A549 (cell line): ENCODE measurements around the gene UCP3. TPM values are rescaled to one million over a fixed set of nuclear protein-coding genes. Genes with fewer than 3 reads are reported as not detected.
A peak's percentile ranks its signal among the peaks of the same experiment; 100 is the strongest.

Source experiments
- ATAC-seq, 2 experiments: fragments of 200-7000 bp in 1 of 2; fragments of >200 bp in 1 of 2; cut with Nextera tagmentation in 1 of 2; cut with Tn5 transposase in 1 of 2; 3 replicates each; pipeline versions ENCODE4 v1.8.0 to v1.9.1; 2018 to 2020; ENCODE audit warnings: mild to moderate bottlenecking in 1 of 2, moderate library complexity in 1 of 2
- CTCF ChIA-PET: fragments of 300-600 bp; sonication (Branson Sonifier 250); formaldehyde crosslinking; extraction: SDS; loops from one replicate; lab custom pipeline; 2021; ENCODE audit warnings: antibody characterized with exemption, inconsistent platforms; lab: Yijun Ruan, JAX
- POLR2A ChIA-PET: fragments of 350-600 bp; formaldehyde crosslinking; extraction: SDS; loops from one replicate; lab custom pipeline; 2021; ENCODE audit warnings: antibody characterized with exemption, inconsistent platforms; lab: Yijun Ruan, JAX
- DNase-seq, 2 experiments: peaks; one replicate each; pipeline versions ENCODE4 v3.0.0 to v3.0.0-alpha.2; 2011 to 2016; ENCODE audit warnings: low read depth in 1 of 2, low spot score in 1 of 2
- FAIRE-seq: peaks from 2 replicates; lab custom pipeline; 2011; peaks lifted over from hg19 to GRCh38; lab: Jason Lieb, UNC
- H3K27ac ChIP-seq, 2 experiments: fragments of >200 bp; sonication (Bioruptor Twin); formaldehyde crosslinking; 3 replicates each; pipeline ENCODE4 v1.5.1; 2016 to 2017
- H3K4me1 ChIP-seq: fragments of >200 bp; sonication (Bioruptor Twin); formaldehyde crosslinking; 3 replicates; pipeline ENCODE4 v1.6.1; 2016
- H3K4me2 ChIP-seq: fragments of >200 bp; sonication (Bioruptor Twin); formaldehyde crosslinking; 3 replicates; pipeline ENCODE4 v1.6.1; 2016
- H3K4me3 ChIP-seq: fragments of >200 bp; sonication (Bioruptor Twin); formaldehyde crosslinking; 3 replicates; pipeline ENCODE4 v1.5.1; 2016
- H3K9me3 ChIP-seq: fragments of >200 bp; sonication (Bioruptor Twin); formaldehyde crosslinking; 3 replicates; pipeline ENCODE4 v1.6.1; 2016
- BHLHE40 ChIP-seq: IDR thresholded peaks from 2 replicates; pipeline ENCODE4 v1.6.1; 2012; ENCODE audit warnings: low read depth, low read length, inconsistent platforms
- CEBPB ChIP-seq, 2 experiments: fragments of >200 bp in 1 of 2; sonication (Bioruptor Twin) in 1 of 2; formaldehyde crosslinking in 1 of 2; IDR thresholded peaks; 2 replicates each; pipeline ENCODE4 v1.6.1; 2012 to 2016
- CTCF ChIP-seq: fragments of >200 bp; sonication (Bioruptor Twin); formaldehyde crosslinking; IDR thresholded peaks from 3 replicates; pipeline ENCODE4 v1.5.1; 2016
- EHF ChIP-seq: fragments of 250-450 bp; sonication (Bioruptor Pico); IDR thresholded peaks from 2 replicates; pipeline ENCODE4 v1.5.0; 2020; ENCODE audit warnings: mild to moderate bottlenecking
- EP300 ChIP-seq, 2 experiments: fragments of >200 bp; sonication (Bioruptor Twin); formaldehyde crosslinking; IDR thresholded peaks; 2 replicates in 1 of 2; 3 replicates in 1 of 2; pipeline ENCODE4 v1.6.1; 2016 to 2017
- FOSL2 ChIP-seq, 2 experiments: fragments of 450-650 bp in 1 of 2; fragments of >200 bp in 1 of 2; sonication (Bioruptor Twin) in 1 of 2; formaldehyde crosslinking; IDR thresholded peaks; 2 replicates each; pipeline versions ENCODE4 v1.5.0 to v1.6.1; 2016 to 2020; ENCODE audit warnings: mild to moderate bottlenecking in 1 of 2, moderate library complexity in 1 of 2
- FOXS1 ChIP-seq: fragments of 250-450 bp; sonication (Bioruptor Pico); IDR thresholded peaks from 2 replicates; pipeline ENCODE4 v1.5.0; 2020; ENCODE audit warnings: mild to moderate bottlenecking, moderate library complexity
- GATA3 ChIP-seq: IDR thresholded peaks from 2 replicates; pipeline ENCODE4 v1.6.1; 2012; ENCODE audit warnings: borderline replicate concordance
- HOXA7 ChIP-seq: fragments of 250-450 bp; sonication (Bioruptor Pico); IDR thresholded peaks from 2 replicates; pipeline ENCODE4 v1.5.0; 2020; ENCODE audit warnings: mild to moderate bottlenecking, moderate library complexity
- JUNB ChIP-seq: fragments of >200 bp; sonication (Bioruptor Twin); formaldehyde crosslinking; IDR thresholded peaks from 2 replicates; pipeline ENCODE4 v1.6.1; 2016
- MAFK ChIP-seq: fragments of 450-650 bp; IDR thresholded peaks from 2 replicates; pipeline ENCODE4 v1.6.1; 2014; ENCODE audit not compliant: partially characterized antibody
- MAZ ChIP-seq: fragments of 150-350 bp; IDR thresholded peaks from 2 replicates; pipeline ENCODE4 v1.6.1; 2014; ENCODE audit warnings: antibody characterized with exemption, low read depth, low read length, borderline replicate concordance
- NFE2L2 ChIP-seq: fragments of 150-350 bp; conservative IDR thresholded peaks from 2 replicates; pipeline ENCODE4 v1.6.1; 2014; ENCODE audit warnings: low read length
- PHF8 ChIP-seq: fragments of 200-600 bp; sonication (generic); IDR thresholded peaks from 2 replicates; pipeline ENCODE4 v1.6.1; 2016; ENCODE audit warnings: low read depth, mild to moderate bottlenecking, antibody characterized with exemption, moderate library complexity, borderline replicate concordance
- POLR2AphosphoS2 ChIP-seq: conservative IDR thresholded peaks from 2 replicates; pipeline ENCODE4 v1.6.1; 2012; ENCODE audit warnings: low read length, improper control_type of control experiment, inconsistent platforms
- RCOR1 ChIP-seq: fragments of 150-350 bp; IDR thresholded peaks from 2 replicates; pipeline ENCODE4 v1.6.1; 2014; ENCODE audit warnings: antibody characterized with exemption, low read length, low read depth
- REST ChIP-seq: fragments of 200-600 bp; sonication (generic); IDR thresholded peaks from 2 replicates; pipeline ENCODE4 v1.6.1; 2016; ENCODE audit warnings: antibody characterized with exemption, mild to moderate bottlenecking, moderate library complexity
- RNF2 ChIP-seq: fragments of 200-600 bp; sonication (generic); IDR thresholded peaks from 2 replicates; pipeline ENCODE4 v1.6.1; 2016; ENCODE audit warnings: low read depth, mild to moderate bottlenecking, antibody characterized with exemption, moderate library complexity, borderline replicate concordance
- SREBF2 ChIP-seq: fragments of 450-650 bp; IDR thresholded peaks from 2 replicates; pipeline ENCODE4 v1.6.1; 2014; ENCODE audit warnings: mild to moderate bottlenecking, moderate library complexity
- TP53 ChIP-seq: fragments of 250-450 bp; sonication (Bioruptor Pico); IDR thresholded peaks from 2 replicates; pipeline ENCODE4 v1.5.0; 2021; ENCODE audit warnings: mild to moderate bottlenecking, moderate library complexity
- USF2 ChIP-seq: fragments of 450-650 bp; IDR thresholded peaks from 2 replicates; pipeline ENCODE4 v1.6.1; 2014; ENCODE audit warnings: antibody characterized with exemption
- ZC3H11A ChIP-seq: fragments of 450-650 bp; IDR thresholded peaks from 2 replicates; pipeline ENCODE4 v1.6.1; 2014; ENCODE audit warnings: antibody characterized with exemption, mild to moderate bottlenecking
- ZFP36 ChIP-seq: fragments of 450-650 bp; IDR thresholded peaks from 2 replicates; pipeline ENCODE4 v1.6.1; 2014; ENCODE audit warnings: borderline replicate concordance; ENCODE audit not compliant: partially characterized antibody
- ZNF302 ChIP-seq: fragments of 250-450 bp; sonication (Bioruptor Pico); IDR thresholded peaks from 2 replicates; pipeline ENCODE4 v1.9.0; 2021; ENCODE audit warnings: inconsistent platforms, mild to moderate bottlenecking, moderate library complexity
- ZSCAN20 ChIP-seq: fragments of 250-450 bp; sonication (Bioruptor Pico); IDR thresholded peaks from 2 replicates; pipeline ENCODE4 v1.8.0; 2022; ENCODE audit warnings: mild to moderate bottlenecking, moderate library complexity
- WGBS: methylation state at CpG from one replicate; pipeline ENCODE4 v1.1.6; 2017; ENCODE audit errors: missing lambda C conversion rate; 5-methylcytosine and 5-hydroxymethylcytosine counted together
- polyA plus RNA-seq, 4 experiments: library from polyadenylated mRNA; depleted of rRNA in 3 of 4; stranded (reverse); fragments of >200 nt; fragmentation: RNase III in 1 of 4; extraction: RNeasy Plus Mini Kit Qiagen cat#74134 plus additional on column Dnase treatment in 1 of 4; gene quantifications; 2 replicates in 3 of 4; 3 replicates in 1 of 4; pipeline ENCODE4 v1.2.3, GENCODE V29; 2011 to 2017
- TF ChIP-seq, protein P1 (sequence below): fragments of >200 bp; sonication (Bioruptor Twin); formaldehyde crosslinking; IDR thresholded peaks from 2 replicates; pipeline ENCODE4 v1.6.1; 2016
- TF ChIP-seq, protein P2 (sequence below): fragments of 250-450 bp; sonication (Bioruptor Pico); IDR thresholded peaks from 2 replicates; pipeline ENCODE4 v1.5.0; 2020; ENCODE audit warnings: low read depth, mild to moderate bottlenecking, moderate library complexity

UCP3 gene
- polyA plus RNA-seq, 2 of the 4 experiments (the other 2 are of a cell fraction), result 1.3 to 1.5 TPM

DNA sequence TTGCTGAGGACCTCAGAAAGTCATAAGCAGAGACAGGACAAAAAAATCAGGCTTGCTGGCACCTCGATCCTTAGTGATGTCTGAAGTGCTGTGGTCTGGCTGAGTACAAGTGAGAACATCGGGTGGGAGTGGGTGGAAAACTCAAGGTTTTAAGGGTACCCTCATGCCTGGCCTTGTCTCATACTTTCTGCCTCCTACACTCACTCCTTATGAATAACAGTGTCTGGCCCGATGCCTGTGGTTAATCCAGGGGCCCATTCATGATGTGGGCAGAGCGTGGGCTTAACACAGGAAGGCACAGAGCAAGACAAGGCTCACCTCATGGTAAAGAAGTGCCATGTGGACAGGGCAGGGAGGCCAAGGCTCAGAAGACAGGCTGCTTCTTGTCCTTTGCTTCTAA, 11.0 kb upstream of the UCP3 start:
- ChIA-PET CTCF (interaction anchor here (1.6 kb wide), 1 partner anchor 56 kb away, joined by 4 read pairs; no protein-coding TSS in a partner anchor), POLR2A (no interaction called here)
- H3K27ac ChIP-seq, result no peak overlapping the region
- TF ChIP-seq USF2 (no peak), HOXA7 (CRISPR knock-in tag) (no peak), POLR2AphosphoS2 (no peak), EHF (CRISPR knock-in tag) (no peak), TP53 (CRISPR knock-in tag) (no peak), ZFP36 (no peak), CEBPB (IDR thresholded peaks at IDR 0.05) (no peak), FOXS1 (CRISPR knock-in tag) (no peak), MAZ (no peak), ZC3H11A (no peak), JUNB (no peak), FOSL2 (IDR thresholded peaks at IDR 0.05) (no peak), FOSL2 (CRISPR knock-in tag; IDR thresholded peaks at IDR 0.05) (no peak), CTCF (no peak), RNF2 (no peak), MAFK (no peak)
- ATAC-seq, result no peak
- FAIRE-seq, result no peak
- no peak overlapping the region for H3K4me2 ChIP-seq
- no peak for DNase-seq
- peaks cover 10% of the 10 kb centered on the region; the same call in 2 of the 3 replicates for H3K4me1 ChIP-seq
- WGBS, result 93% methylated on average over 4 of the region's 4 CpGs
- H3K9me3 ChIP-seq, result no peaks in the 10 kb centered on the region
- H3K4me3 ChIP-seq, result no peak overlapping the region

DNA sequence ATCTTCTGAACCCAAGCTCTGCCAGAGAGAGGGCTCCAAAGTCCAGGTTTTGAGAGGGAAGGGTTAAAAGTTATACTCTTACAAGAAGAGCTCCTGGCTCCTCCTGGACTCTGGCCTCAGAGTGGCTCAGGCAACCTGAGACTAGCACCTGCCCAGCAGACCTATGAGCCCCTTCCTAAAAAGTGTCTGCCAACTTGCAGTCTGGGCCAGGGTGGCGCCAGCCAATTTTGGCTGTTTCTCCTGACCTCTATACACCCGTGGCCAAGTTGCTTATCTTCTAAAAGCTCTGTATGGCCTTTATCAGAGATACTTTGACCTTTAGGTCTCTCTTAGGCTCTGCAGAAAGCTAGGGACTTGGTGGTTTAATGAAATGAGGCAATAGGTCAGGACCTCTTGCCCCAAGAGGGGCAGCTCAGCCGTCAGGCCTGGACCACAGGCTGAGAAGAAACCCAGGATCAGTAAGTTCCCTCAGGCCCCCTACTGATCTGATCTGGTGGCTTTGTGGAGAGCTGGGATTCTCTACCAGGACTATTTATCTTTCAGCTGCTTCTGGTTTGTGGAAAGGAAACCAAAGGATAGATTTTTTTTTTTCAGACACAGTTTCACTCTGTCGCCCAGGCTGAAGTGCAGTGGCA, 10.3 kb upstream of the UCP3 start:
- TF ChIP-seq ZC3H11A (no peak), BHLHE40 (no peak), RCOR1 (no peak), GATA3 (no peak), SREBF2 (no peak), USF2 (no peak), MAFK (no peak), NFE2L2 (no peak), ZNF302 (no peak), REST (no peak), ZSCAN20 (CRISPR knock-in tag) (no peak), EP300 (IDR thresholded peaks at IDR 0.05) (no peak), HOXA7 (CRISPR knock-in tag) (no peak), PHF8 (no peak)
- TF ChIP-seq, protein P1, sequence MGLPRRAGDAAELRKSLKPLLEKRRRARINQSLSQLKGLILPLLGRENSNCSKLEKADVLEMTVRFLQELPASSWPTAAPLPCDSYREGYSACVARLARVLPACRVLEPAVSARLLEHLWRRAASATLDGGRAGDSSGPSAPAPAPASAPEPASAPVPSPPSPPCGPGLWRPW, result no peak
- TF ChIP-seq, protein P2, sequence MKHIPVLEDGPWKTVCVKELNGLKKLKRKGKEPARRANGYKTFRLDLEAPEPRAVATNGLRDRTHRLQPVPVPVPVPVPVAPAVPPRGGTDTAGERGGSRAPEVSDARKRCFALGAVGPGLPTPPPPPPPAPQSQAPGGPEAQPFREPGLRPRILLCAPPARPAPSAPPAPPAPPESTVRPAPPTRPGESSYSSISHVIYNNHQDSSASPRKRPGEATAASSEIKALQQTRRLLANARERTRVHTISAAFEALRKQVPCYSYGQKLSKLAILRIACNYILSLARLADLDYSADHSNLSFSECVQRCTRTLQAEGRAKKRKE (CRISPR knock-in tag), result no peak
- peak overlapping the region in 1 of 2 experiments; percentile 56; a peak in 3 of 6 replicates for H3K27ac ChIP-seq

More for the DNA sequence above, 10.3 kb upstream of the UCP3 start:
- DNase-seq (no peak), FAIRE-seq (no peak), ATAC-seq (no peak)
- Histone ChIP-seq H3K9me3 (no peaks in the 10 kb centered on the region), H3K4me3 (no peak overlapping the region), H3K4me2 (no peak overlapping the region), H3K4me1 (peaks cover 7% of the 10 kb centered on the region; the same call in 2 of the 3 replicates)
- 89% methylated on average over 4 of the region's 4 CpGs for WGBS
- ChIA-PET CTCF (interaction anchor here (0.6 to 1.6 kb wide), 3 partner anchors 13 to 434 kb away, joined by 3 to 4 read pairs (median 4); no protein-coding TSS in a partner anchor), POLR2A (no interaction called here)
